Keratinocyte (primary cell): ENCODE measurements around the gene ZSWIM3. TPM values are rescaled to one million over a fixed set of nuclear protein-coding genes. Genes with fewer than 3 reads are reported as not detected.
A peak's percentile ranks its signal among the peaks of the same experiment; 100 is the strongest.

Source experiments
- DNase-seq: peaks from one replicate; pipeline ENCODE4 v3.0.0-alpha.2; 2011; ENCODE audit warnings: low read depth, missing footprints, low spot score
- FAIRE-seq: peaks from 2 replicates; lab custom pipeline; 2011; peaks lifted over from hg19 to GRCh38; lab: Jason Lieb, UNC
- H2AFZ ChIP-seq: 2 replicates; pipeline ENCODE4 v1.6.0; 2012; ENCODE audit warnings: low read length, control low read depth, inconsistent platforms; ENCODE audit not compliant: control insufficient read depth
- H3K27ac ChIP-seq: 2 replicates; pipeline ENCODE4 v1.5.1; 2011; ENCODE audit warnings: low read length; ENCODE audit not compliant: control insufficient read depth, insufficient read depth
- H3K27me3 ChIP-seq: 3 replicates; pipeline ENCODE4 v1.6.0; 2011; ENCODE audit warnings: low read length; ENCODE audit not compliant: control insufficient read depth, insufficient read depth; ENCODE audit errors: extremely low read depth
- H3K36me3 ChIP-seq, 2 experiments: 2 replicates in 1 of 2; 3 replicates in 1 of 2; pipeline ENCODE4 v1.5.1; 2011; ENCODE audit warnings: low read length in 2 of 2, mild to moderate bottlenecking in 1 of 2; ENCODE audit not compliant: control insufficient read depth in 2 of 2, insufficient read depth in 2 of 2; ENCODE audit errors: extremely low read depth in 1 of 2
- H3K4me1 ChIP-seq: 3 replicates; pipeline ENCODE4 v1.5.1; 2011; ENCODE audit warnings: low read length; ENCODE audit not compliant: control insufficient read depth, insufficient read depth; ENCODE audit errors: extremely low read depth
- H3K4me2 ChIP-seq: 3 replicates; pipeline ENCODE4 v1.6.0; 2011; ENCODE audit warnings: low read depth, low read length; ENCODE audit not compliant: control insufficient read depth, insufficient read depth; ENCODE audit errors: extremely low read depth
- H3K4me3 ChIP-seq, 3 experiments: fragments of 200-600 bp in 1 of 3; sonication (generic) in 1 of 3; 2 replicates in 2 of 3; 3 replicates in 1 of 3; pipeline ENCODE4 v1.5.1; 2011 to 2016; ENCODE audit warnings: low read length in 3 of 3, mild to moderate bottlenecking in 3 of 3, control low read depth in 2 of 3, inconsistent platforms in 1 of 3, low read depth in 1 of 3, mixed read lengths in 1 of 3, mixed run types in 1 of 3, moderate library complexity in 1 of 3; ENCODE audit not compliant: control insufficient read depth in 2 of 3, insufficient read depth in 2 of 3; ENCODE audit errors: extremely low read depth in 1 of 3
- H3K79me2 ChIP-seq: 2 replicates; pipeline ENCODE4 v1.6.0; 2012; ENCODE audit warnings: low read length; ENCODE audit not compliant: control insufficient read depth, insufficient read depth
- H3K9ac ChIP-seq: 3 replicates; pipeline ENCODE4 v1.6.0; 2011; ENCODE audit warnings: low read length; ENCODE audit not compliant: control insufficient read depth, insufficient read depth; ENCODE audit errors: extremely low read depth
- H3K9me1 ChIP-seq: 3 replicates; pipeline ENCODE4 v1.6.0; 2011; ENCODE audit warnings: low read length; ENCODE audit not compliant: control insufficient read depth, insufficient read depth; ENCODE audit errors: extremely low read depth
- H3K9me3 ChIP-seq: 2 replicates; pipeline ENCODE4 v1.5.1; 2012; ENCODE audit warnings: low read depth, low read length; ENCODE audit not compliant: control insufficient read depth
- H4K20me1 ChIP-seq: 3 replicates; pipeline ENCODE4 v1.6.0; 2011; ENCODE audit warnings: low read length; ENCODE audit not compliant: control insufficient read depth, insufficient read depth; ENCODE audit errors: extremely low read depth
- EZH2 ChIP-seq: IDR thresholded peaks from one replicate; pipeline ENCODE4 v1.6.1; 2012; ENCODE audit warnings: inconsistent platforms, mild to moderate bottlenecking, low read length, moderate library complexity
- dilution Hi-C: fragments of 300-500 bp; cut with MboI; formaldehyde crosslinking; loops from one replicate; pipeline ENCODE4 v1.7.0; 2020; ENCODE audit warnings: low sequenced_read_pairs; ENCODE audit not compliant: extremely low pct_ligation_motif_present
- polyA minus RNA-seq, 3 experiments: library from RNA; depleted of rRNA, polyadenylated mRNA; stranded (reverse); fragments of >200 nt; gene quantifications; 1 replicate in 1 of 3; 2 replicates in 1 of 3; 3 replicates in 1 of 3; pipeline ENCODE4 v1.2.3, GENCODE V29; 2011
- polyA plus RNA-seq, 5 experiments: library from polyadenylated mRNA; depleted of rRNA in 3 of 5; stranded (reverse) in 3 of 5; stranded (forward) in 1 of 5; unstranded in 1 of 5; fragments of >200 nt; gene quantifications; 1 replicate in 1 of 5; 2 replicates in 3 of 5; 3 replicates in 1 of 5; pipeline versions ENCODE4 v1.2.1 to v1.2.3, GENCODE V29; 2011 to 2012; ENCODE audit warnings: missing spikeins in 2 of 5, low read depth in 1 of 5, low replicate concordance in 1 of 5
- TF ChIP-seq, protein P1 (sequence below), 3 experiments: IDR thresholded peaks in 1 of 3; conservative IDR thresholded peaks in 1 of 3; optimal IDR thresholded peaks in 1 of 3; 2 replicates in 2 of 3; 3 replicates in 1 of 3; pipeline versions ENCODE3 to v1.5.1; 2011; ENCODE audit warnings: low read length in 3 of 3, mild to moderate bottlenecking in 3 of 3, moderate library complexity in 2 of 3, control low read depth in 1 of 3, inconsistent platforms in 1 of 3; ENCODE audit not compliant: insufficient read depth in 2 of 3; ENCODE audit errors: extremely low read depth in 1 of 3

Gene ZSWIM3
- polyA plus RNA-seq (2.0 to 2.7 TPM (median 2.3 TPM) in 3 replicates), polyA minus RNA-seq (4.6 to 5.8 TPM (median 4.9 TPM) in 3 replicates)
- polyA plus RNA-seq (2011; ENCODE audit: low read depth), result 0.62 TPM
- polyA plus RNA-seq (2011; cell fraction: cytosol; rRNA removed), result 0.96 and 1.3 TPM in 2 replicates
- polyA plus RNA-seq (2011; cell fraction: nucleus; rRNA removed), result 3.0 and 3.1 TPM in 2 replicates
- polyA plus RNA-seq (2012; ENCODE audit: low replicate concordance), result 1.5 and 1.6 TPM in 2 replicates
- 2.9 TPM for polyA minus RNA-seq (2011; cell fraction: cytosol; rRNA and poly(A)+ RNA removed)
- 3.9 and 4.0 TPM in 2 replicates for polyA minus RNA-seq (2011; cell fraction: nucleus; rRNA and poly(A)+ RNA removed)

DNA sequence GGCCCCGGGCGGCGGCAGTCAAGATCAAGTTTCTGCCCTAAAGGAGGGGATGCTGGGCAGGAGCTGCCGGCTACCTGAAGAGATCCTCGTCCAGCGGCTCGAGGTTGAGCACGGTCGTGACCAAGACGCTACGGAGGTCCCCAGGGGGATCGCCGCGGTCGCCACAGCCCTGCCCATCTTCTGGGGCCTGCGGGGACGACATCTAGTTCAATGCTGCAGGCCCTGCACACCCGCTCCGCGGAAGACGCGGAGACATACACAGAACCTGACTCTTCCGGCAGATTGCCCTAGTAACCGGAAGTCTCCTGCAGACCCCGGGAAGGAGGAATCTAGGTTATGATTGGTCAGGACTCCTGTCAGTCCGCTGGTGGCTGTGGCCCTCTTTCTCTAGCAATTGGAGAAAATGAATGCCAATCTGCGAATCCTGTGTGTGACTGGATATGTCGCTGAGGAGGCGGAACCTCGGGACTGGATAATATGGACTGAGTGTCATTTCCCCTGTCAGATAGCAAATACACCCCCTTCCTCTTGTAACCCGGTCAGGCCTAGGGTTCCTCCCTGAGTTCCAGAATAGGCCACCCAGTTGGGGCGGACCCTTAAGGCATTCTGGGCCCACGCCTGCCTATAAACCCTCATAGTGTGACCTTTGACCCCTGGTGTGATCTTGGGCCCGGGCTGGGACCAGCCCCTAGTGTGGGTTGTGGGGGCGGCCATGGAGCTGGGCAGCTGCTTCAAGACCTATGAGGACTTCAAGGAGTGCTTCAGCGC, at the start of gene ZSWIM3, which contains the start of gene ACOT8:
TSS of gene ZSWIM3 (plus strand) at position 501 of the 768 bp plus-strand sequence. CDS start at position 713, 212 bp downstream.
TSS of gene ACOT8 (minus strand) at position 279 of the 768 bp plus-strand sequence. CDS start at position 202, 77 bp downstream.
- no peak for TF ChIP-seq EZH2
- TF ChIP-seq, protein P1, sequence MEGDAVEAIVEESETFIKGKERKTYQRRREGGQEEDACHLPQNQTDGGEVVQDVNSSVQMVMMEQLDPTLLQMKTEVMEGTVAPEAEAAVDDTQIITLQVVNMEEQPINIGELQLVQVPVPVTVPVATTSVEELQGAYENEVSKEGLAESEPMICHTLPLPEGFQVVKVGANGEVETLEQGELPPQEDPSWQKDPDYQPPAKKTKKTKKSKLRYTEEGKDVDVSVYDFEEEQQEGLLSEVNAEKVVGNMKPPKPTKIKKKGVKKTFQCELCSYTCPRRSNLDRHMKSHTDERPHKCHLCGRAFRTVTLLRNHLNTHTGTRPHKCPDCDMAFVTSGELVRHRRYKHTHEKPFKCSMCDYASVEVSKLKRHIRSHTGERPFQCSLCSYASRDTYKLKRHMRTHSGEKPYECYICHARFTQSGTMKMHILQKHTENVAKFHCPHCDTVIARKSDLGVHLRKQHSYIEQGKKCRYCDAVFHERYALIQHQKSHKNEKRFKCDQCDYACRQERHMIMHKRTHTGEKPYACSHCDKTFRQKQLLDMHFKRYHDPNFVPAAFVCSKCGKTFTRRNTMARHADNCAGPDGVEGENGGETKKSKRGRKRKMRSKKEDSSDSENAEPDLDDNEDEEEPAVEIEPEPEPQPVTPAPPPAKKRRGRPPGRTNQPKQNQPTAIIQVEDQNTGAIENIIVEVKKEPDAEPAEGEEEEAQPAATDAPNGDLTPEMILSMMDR (optimal IDR thresholded peaks at IDR 0.05 in 1 of 3, IDR thresholded peaks at IDR 0.05 in 1 of 3, conservative IDR thresholded peaks at IDR 0.05 in 1 of 3; ENCODE audit: extremely low read depth in 1 of 3, insufficient read depth in 2 of 3, low read length in 3 of 3), result no peak
- Histone ChIP-seq H2AFZ (peak within 1 kb of the TSS; percentile 97), H3K4me3 (peak within 1 kb of the TSS; percentile 77 to 98 (median 93))

DNA sequence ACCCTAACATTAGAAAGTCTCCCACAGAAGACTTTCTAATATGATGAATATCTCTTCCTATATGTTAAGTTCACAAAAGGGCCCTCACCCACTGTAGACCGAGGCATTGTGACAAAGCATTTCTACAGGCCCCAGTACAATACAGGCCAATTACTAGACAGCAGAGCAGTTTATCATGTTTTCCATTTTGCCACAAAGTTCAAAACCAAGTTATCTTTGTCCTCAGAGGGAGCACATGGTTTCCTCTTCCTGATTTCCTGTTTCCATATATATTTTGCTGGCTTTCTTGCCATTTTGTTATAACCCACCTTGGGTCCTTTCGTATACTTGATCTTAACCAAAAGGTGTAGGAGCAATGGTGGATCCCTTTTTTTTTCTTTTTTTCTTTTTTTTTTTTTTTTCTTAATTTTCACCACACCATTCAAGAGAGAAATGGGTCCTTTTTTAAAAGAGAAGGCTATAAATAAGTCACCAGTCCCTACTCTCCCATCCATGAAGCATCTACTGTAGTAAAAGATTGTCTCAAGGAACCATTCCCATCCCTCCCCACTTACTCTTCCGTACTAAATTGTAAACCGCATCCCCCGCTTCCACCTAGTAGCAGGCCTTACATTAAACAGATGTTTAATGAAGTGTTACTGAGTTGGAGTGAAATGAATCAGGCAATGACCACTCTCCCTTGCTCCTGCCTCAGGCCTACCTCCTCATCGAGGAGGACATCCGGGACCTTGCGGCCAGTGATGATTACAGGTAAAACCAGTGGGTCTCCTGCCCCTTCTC, 47.0 kb upstream of the ZSWIM3 start:
- TF ChIP-seq, protein P1 (optimal IDR thresholded peaks at IDR 0.05 in 1 of 3, IDR thresholded peaks at IDR 0.05 in 1 of 3, conservative IDR thresholded peaks at IDR 0.05 in 1 of 3; ENCODE audit: extremely low read depth in 1 of 3, insufficient read depth in 2 of 3, low read length in 3 of 3), result no peak
- TF ChIP-seq EZH2, result no peak
- dilution Hi-C loops, result no loop called here
- FAIRE-seq, result no peak

More for the DNA sequence above, at the start of gene ZSWIM3, which contains the start of gene ACOT8:
- Histone ChIP-seq H3K27me3 (no peaks in the 10 kb centered on the region), H3K27ac (peak within 1 kb of the TSS; percentile 61), H3K79me2 (peaks cover 18% of the 10 kb centered on the region), H3K4me2 (peak within 1 kb of the TSS; percentile 99), H3K9me1 (no peaks in the 10 kb centered on the region), H3K36me3 (no peaks in the 10 kb centered on the region), H4K20me1 (no peaks in the 10 kb centered on the region), H3K9ac (peak within 1 kb of the TSS; percentile 82), H3K4me1 (peaks cover 14% of the 10 kb centered on the region), H3K9me3 (no peaks in the 10 kb centered on the region)
- dilution Hi-C loops, result no loop called here
- DNase-seq, result peak; percentile 92
- FAIRE-seq, result peak; percentile 66

More for the DNA sequence above, 47.0 kb upstream of the ZSWIM3 start:
- Histone ChIP-seq H3K27ac (no peak overlapping the region), H3K9me3 (no peaks in the 10 kb centered on the region), H4K20me1 (no peaks in the 10 kb centered on the region), H3K4me3 (no peak overlapping the region), H3K27me3 (no peaks in the 10 kb centered on the region), H3K79me2 (peaks cover 19% of the 10 kb centered on the region), H3K4me2 (no peak overlapping the region), H3K36me3 (peaks cover 18 to 20% of the 10 kb centered on the region in 2 experiments), H2AFZ (no peak overlapping the region), H3K4me1 (peaks cover 13% of the 10 kb centered on the region), H3K9ac (no peak overlapping the region), H3K9me1 (no peaks in the 10 kb centered on the region)
- DNase-seq, result no peak
